Right kidney (tissue), 1 donor: ENCODE results near the gene DCTN5.

Experiments
- DNase-seq: peaks from one replicate; pipeline ENCODE4 v3.0.0-alpha.2; 2016

DCTN5 gene

GRCh38 chr16:23650674-23651416, 9.6 kb downstream of the DCTN5 start:
- DNase-seq = no peak

DNA sequence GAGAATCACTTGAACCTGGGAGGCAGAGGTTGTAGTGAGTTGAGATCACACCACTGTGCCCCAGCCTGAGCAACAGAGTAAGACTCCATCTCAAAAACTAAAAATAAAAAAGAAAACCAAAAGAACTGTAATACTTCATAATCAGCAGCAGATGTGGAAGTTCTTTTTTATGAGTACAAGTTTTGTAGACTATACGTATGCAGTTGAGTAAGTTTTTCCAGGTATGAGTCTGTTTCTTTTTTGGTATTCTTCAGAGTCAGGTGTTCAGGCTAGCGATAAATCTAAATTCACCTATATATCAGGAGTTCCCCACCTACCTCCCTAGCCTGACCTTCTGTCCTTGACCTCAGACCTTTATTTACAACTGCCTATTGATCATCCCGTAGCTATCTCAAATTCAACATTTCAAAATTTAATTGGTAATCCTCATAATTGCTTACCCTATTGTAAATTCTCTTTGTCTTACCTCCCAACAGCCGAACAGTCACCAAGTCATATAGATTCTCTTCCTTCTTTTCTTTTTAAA, 10.7 kb downstream of the DCTN5 start:
- no peak for DNase-seq

DNA sequence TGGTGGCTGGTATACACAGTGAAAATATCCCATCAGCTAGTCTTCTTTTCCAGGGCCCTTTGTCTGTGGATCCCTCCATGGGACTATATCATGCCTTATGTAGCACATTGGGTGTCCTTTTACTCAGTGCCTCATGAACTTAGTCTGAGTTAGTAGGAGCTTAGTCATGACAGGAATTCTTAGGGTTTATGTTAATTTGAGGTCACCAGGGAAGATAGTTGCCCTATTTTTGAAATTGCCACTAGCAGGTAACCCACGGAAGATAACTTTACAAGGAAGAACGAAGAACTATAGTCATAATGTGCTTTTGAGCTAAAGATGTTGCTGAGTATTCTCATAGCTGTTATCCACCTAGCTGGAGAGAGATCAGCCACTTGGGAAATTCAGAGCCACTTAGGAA, 22.7 kb downstream of the DCTN5 start:
- no peak for DNase-seq

DNA sequence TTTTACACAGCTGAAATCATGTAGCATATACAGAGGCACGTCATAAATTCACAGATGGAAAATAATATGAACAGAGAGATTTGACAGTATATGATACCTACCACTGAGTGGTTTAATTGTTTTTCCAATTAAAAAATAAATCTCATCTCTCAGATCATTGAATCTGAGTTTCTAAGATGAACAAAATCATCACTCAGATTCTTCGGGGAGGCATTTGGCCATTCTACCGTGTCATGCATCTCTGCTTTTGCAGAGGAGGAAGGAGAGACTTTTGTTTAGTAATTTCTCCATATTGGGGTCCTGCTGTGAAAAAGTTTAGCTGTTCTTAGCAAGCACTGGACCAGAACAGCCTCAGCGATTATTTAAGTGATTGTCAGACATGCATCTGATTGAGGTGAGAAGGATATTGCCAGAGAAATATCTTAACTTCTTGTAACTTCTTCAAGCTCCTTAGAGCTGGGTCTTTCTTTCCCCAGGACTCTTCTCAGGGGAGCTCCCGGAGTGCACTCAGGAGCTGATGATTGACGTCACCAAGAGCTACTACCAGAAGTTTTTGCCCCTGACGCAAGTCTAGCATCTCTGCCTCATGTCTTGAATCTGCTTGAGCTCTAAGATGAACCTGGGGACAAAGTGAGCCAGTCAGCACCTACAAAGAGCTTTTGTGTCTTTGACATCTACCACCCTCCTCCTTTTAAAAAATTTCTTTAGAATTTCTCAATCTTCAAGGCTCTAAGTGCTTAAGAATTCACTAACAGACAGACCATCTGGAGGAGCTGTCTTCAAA, 25.5 kb downstream of the DCTN5 start:
- DNase-seq = no peak

DNA sequence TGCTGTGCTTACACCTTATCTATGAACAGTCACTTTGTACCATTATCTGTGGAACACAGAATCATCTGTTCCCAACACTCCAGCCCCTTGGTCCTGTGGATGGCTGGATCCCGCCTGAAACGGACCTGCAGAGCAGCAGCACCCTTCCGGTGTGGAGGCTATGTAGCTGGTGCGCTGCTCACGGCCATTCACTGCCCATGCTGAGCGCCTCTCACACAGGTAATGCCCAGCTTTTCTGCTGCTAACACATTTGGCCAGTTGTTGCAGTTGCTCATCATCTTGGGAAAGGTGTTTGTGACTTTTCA, 26.0 kb downstream of the DCTN5 start:
- no peak for DNase-seq

GRCh38 chr16:23668225-23668624, 27.0 kb downstream of the DCTN5 start:
- no peak for DNase-seq

- no peak for DNase-seq
Observed at GRCh38 chr16:23668873-23669272, 27.6 kb downstream of the DCTN5 start.

- DNase-seq = no peak
Observed at GRCh38 chr16:23670137-23670776, 29.0 kb downstream of the DCTN5 start.

DNA sequence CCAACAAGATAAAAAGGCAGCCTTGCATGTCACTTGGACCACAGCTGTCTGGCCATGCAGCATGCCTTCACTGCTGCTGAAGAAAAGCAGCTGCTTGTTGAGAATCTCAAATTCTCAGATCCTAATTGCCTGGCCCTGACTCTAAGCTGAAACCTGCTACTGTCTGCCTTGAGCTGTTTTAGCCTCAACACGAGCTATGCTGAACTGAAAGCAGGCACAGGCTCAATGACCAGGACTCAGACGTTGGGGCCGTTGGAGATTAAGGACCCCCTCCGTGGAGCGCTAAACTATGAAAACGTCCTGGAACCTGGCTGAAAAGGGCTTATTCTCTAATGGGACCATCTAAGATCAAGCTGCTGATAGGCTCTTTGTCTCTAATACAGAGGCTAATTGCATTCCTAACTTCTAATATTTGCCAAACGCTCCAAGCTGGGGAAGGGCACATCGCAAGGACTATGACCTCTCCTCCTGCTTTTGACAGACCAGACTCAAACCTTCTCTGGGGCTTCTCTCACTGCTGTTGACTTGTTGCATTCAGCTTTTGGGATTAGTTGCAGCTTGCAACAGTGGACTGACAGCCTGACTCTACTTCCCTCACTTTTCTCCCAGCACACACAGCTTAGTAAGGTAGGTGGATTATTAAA, 32.8 kb downstream of the DCTN5 start:
- no peak for DNase-seq

DNA sequence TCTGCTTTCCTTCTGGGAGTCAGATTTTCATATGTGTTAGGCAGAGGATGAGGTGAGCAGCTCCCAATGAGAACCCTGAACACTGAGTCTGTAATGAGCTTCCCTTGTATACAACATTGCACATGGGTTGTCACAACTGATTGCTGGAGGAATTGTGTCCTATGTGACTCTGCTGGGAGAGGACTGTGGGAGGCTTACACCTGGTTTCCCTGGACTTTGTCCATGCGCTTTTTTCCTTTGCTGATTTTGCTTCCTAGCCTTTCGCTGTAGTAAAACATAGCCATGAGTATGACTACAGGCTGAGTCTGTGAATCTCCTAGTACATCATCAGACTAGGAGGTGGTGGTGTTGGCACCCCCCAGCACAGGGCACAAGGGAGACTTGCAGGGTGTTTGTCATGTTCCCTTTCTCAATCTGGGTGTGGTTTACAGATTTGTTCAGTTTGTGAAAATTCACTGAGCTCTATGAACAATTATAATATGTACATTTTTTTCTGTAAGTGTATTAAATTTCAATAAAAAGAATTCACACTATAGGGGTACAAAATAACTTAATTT, 35.7 kb downstream of the DCTN5 start:
- no peak for DNase-seq

DNA sequence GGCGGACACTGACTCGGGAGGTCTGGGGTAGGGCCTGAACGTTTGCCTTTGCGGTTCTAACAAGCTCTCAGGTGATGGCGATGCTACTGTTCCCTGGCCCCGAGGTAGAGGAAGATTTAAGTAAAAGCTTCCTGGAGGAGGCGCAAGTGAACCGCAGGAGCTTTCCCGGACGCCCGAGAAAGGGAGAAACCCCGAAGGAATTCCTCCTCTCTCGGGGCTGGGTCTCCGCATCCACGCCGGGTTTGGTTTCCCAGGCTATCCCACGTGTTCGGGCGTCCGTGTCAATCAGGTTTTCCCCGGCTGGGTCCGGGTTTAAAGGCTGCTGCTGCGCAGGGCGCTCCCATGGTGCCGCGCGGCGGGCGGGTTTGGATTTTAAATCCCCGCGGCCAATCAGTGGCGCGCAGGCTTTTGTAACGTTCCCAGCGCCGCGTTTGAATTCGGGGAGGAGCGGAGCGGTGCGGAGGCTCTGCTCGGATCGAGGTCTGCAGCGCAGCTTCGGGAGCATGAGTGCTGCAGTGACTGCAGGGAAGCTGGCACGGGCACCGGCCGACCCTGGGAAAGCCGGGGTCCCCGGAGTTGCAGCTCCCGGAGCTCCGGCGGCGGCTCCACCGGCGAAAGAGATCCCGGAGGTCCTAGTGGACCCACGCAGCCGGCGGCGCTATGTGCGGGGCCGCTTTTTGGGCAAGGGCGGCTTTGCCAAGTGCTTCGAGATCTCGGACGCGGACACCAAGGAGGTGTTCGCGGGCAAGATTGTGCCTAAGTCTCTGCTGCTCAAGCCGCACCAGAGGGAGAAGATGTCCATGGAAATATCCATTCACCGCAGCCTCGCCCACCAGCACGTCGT, 37.4 kb downstream of the DCTN5 start, which contains the start of gene PLK1:
PLK1 (plus strand) TSS at position 460 of the 844 bp plus-strand sequence; CDS start at position 504, 44 bp downstream.
- peak; percentile 81 for DNase-seq

DNA sequence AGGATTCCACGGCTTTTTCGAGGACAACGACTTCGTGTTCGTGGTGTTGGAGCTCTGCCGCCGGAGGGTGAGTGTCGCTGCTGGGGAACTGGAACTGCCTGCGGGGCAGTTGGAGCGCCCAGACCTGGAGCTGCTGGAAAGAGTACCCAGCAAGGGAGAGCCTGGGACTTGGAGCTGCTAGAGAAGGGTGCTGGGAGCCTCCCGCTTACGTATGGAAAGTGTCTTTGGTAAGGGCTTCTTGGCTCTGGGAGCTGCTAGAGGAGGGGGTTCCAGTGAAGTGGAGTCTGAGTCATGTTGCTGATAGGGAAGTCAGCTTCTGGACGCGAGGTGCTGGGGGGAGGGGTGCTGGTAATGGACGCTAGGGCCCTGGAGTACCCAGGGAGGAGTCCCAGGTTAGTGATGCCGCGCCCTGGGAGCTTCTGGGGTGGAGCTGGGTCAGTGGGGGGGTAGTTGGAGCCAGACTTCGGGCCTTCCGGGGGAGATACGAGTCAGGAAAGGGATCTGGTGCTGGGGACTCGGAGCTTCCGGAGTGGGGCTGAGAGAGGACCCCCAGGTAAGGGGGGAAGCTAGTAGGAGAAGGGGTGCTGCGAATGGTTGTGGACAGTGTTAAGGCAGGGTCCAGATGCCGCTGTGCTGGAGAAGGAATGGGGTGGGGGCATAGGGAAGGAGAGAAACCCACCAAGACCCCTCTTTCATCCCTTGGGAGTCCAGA, 38.2 kb downstream of the DCTN5 start:
- DNase-seq = peak; percentile 14

GRCh38 chr16:23679986-23680336, 38.7 kb downstream of the DCTN5 start:
- peak; percentile 10 for DNase-seq

DNA sequence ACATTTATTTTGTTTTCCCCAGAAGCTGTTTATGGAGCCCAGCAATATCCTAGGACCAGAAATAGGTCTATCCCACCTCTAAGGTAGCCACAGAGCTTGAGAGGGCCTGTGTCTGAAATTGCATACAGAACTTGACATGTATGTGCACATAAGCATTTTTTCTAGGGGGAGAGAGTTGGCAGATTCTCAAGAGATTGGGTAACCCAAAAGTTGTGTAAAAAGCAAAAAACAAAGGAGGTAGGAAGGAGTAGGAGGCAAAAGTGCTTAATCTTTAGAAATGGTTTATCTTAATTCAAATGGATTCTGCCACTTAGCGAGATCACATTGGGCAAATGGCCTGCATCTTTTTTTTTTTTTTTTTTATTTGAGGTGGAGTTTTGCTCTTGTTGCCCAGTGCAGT, 40.9 kb downstream of the DCTN5 start:
- DNase-seq = no peak

DNA sequence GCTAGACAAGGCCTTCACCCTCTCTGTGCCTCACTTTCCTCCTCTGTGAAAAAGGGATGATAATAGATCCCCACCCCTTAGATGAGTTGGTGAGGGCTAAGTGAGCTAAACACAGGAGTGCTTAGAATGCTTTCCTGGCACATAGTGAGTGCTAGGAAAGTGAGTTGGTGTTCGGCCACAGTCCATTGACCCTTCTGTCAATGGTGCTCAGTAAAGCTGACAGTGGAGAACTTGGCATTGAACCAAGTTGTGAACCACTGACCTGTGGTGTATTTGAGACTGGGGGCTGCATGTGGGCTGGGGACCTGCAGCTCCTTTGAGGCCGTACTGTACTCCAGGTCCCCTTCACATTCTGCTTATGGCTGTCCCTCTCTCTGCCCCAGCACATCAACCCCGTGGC, 42.2 kb downstream of the DCTN5 start:
- DNase-seq = no peak

- DNase-seq = no peak
Observed at GRCh38 chr16:23687034-23687808, 46.0 kb downstream of the DCTN5 start.

DNA sequence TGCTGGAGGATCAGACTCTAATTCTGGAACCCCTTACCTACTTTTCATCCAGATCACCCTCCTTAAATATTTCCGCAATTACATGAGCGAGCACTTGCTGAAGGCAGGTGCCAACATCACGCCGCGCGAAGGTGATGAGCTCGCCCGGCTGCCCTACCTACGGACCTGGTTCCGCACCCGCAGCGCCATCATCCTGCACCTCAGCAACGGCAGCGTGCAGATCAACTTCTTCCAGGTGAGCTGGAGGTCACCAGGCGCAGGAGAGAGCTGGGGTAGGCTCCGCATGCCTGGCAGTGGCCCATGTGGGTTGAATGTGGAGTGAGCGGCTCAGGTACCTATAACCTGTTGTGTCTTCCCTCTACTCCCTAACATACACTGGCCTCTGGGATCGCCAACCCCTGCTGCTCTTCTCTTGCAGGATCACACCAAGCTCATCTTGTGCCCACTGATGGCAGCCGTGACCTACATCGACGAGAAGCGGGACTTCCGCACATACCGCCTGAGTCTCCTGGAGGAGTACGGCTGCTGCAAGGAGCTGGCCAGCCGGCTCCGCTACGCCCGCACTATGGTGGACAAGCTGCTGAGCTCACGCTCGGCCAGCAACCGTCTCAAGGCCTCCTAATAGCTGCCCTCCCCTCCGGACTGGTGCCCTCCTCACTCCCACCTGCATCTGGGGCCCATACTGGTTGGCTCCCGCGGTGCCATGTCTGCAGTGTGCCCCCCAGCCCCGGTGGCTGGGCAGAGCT, 48.3 kb downstream of the DCTN5 start:
- DNase-seq = no peak

DNA sequence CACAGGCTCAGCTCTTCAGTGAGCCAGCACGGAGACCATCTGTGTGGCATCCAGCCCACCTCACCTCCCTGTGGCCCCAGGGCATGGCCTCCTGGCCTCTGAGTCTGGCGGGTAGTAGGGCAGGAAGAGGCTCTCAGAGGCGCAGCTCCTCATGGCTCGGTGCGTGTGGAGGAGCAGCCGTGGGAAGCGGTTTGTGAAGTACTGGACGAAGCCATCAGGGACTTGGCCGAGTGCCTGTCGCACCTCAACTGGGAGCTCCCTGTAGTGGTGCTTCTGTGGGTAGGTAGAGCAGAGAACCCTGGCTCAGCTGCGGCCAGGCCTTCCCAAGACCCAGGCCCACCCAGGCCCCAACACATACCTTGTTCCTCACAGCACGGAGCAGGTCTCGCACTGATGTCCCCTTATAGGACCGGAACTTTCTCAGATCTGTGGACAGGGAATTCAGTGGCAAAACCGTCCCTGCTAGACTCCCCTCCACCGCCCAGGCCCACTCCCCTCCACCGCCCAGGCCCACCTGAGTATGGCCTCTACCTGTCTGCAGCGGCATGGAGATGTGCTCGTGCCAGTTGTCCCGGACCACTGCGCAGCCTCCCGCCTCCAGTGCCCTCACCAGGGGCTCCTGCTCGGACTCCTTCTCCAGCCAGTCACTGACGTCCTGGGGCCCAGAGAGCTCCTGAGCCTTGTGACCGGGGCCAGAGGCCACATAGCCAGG, 49.7 kb downstream of the DCTN5 start:
- no peak for DNase-seq
